Measurements from ENCODE around the gene KRT28. TPM values are rescaled to one million over a fixed set of nuclear protein-coding genes. Genes with fewer than 3 reads are reported as not detected.

The KRT28 gene
- total and polyA plus RNA-seq, 2 of the 8 experiments (the other 6 are each of a cell fraction or from before 2014, with no cell fraction given) = not detected

- Histone ChIP-seq H3K9me3 (ENCODE audit: insufficient read depth in 2 of 2, low read depth in 1 of 2, low read length in 1 of 2) (peaks cover 17 to 31% of the 10 kb centered on the region in 2 experiments), H2BK12ac (ENCODE audit: low read depth, low read length) (no peak overlapping the region), H3K18ac (ENCODE audit: extremely low read depth, low read length) (no peak overlapping the region), H4K8ac (ENCODE audit: extremely low read depth, insufficient read depth, low read length) (no peak overlapping the region), H4K5ac (ENCODE audit: insufficient read length, low read depth, low read length) (no peak overlapping the region), H3K27me3 (replicated peaks in 1 of 4; ENCODE audit: control insufficient read depth in 3 of 4, extremely low read depth in 1 of 4, insufficient read depth in 3 of 4, low read length in 3 of 4) (no peaks in the 10 kb centered on the region), H3K27ac (ENCODE audit: low read depth, low read length) (no peak overlapping the region), H4K91ac (replicated peaks; ENCODE audit: insufficient read length, low read length) (no peak overlapping the region), H3K56ac (replicated peaks; ENCODE audit: insufficient read length, low read depth, low read length) (no peak overlapping the region), H3K23me2 (ENCODE audit: low read depth, low read length) (no peaks in the 10 kb centered on the region), H3K4ac (replicated peaks; ENCODE audit: insufficient read length, low read depth, low read length) (no peak overlapping the region), H3K79me2 (ENCODE audit: control insufficient read depth in 1 of 2, insufficient read depth in 2 of 2, low read length in 2 of 2) (no peaks in the 10 kb centered on the region), H3K9ac (replicated peaks in 1 of 4; ENCODE audit: extremely low read depth in 1 of 4, low read depth in 3 of 4, low read length in 3 of 4) (no peak overlapping the region), H2BK120ac (replicated peaks; ENCODE audit: low read depth, low read length) (no peak overlapping the region), H3K4me1 (replicated peaks in 1 of 4; ENCODE audit: control insufficient read depth in 3 of 4, insufficient read depth in 4 of 4, low read length in 3 of 4) (no peaks in the 10 kb centered on the region), H3K23ac (ENCODE audit: insufficient read length) (no peak overlapping the region), H3K79me1 (ENCODE audit: low read depth, low read length) (no peaks in the 10 kb centered on the region), H2BK20ac (ENCODE audit: low read length) (no peak overlapping the region), H2BK15ac (ENCODE audit: low read length) (no peak overlapping the region), H3K4me3 (ENCODE audit: extremely low read depth in 1 of 4, insufficient read depth in 2 of 4, low read depth in 3 of 4, low read length in 4 of 4) (no peak overlapping the region), H2AK5ac (ENCODE audit: low read depth, low read length) (no peak overlapping the region), H3K14ac (ENCODE audit: insufficient read length) (no peak overlapping the region), H3K36me3 (ENCODE audit: control insufficient read depth in 2 of 4, insufficient read depth in 4 of 4, low read length in 3 of 4) (no peaks in the 10 kb centered on the region), H4K20me1 (replicated peaks in 1 of 2; ENCODE audit: control insufficient read depth in 1 of 2, insufficient read depth in 2 of 2, low read length in 2 of 2) (no peaks in the 10 kb centered on the region), H2AFZ (ENCODE audit: low read length) (no peak overlapping the region), H3K4me2 (ENCODE audit: insufficient read depth in 1 of 2, low read depth in 2 of 2, low read length in 2 of 2) (no peak overlapping the region), H2BK5ac (ENCODE audit: low read depth, low read length) (no peak overlapping the region)
- FAIRE-seq = no peak
- no peak for DNase-seq (ENCODE audit: low read depth in 1 of 2, low spot score in 2 of 2)
- TF ChIP-seq GTF2F1 (IDR thresholded peaks at IDR 0.05; ENCODE audit: borderline replicate concordance, low read depth, low read length) (no peak), POU5F1 (IDR thresholded peaks at IDR 0.05; ENCODE audit: low read depth, low read length) (no peak), BACH1 (IDR thresholded peaks at IDR 0.05; ENCODE audit: low read length) (no peak), POLR2A (IDR thresholded peaks at IDR 0.05; ENCODE audit: control extremely low read depth in 1 of 2, low read depth in 2 of 2, low read length in 2 of 2) (no peak), TBP (IDR thresholded peaks at IDR 0.05; ENCODE audit: low read depth, low read length) (no peak), YY1 (IDR thresholded peaks at IDR 0.05; ENCODE audit: low read depth, low read length) (no peak), JUN (IDR thresholded peaks at IDR 0.05; ENCODE audit: low read depth, low read length) (no peak), SP1 (IDR thresholded peaks at IDR 0.05; ENCODE audit: low read depth, low read length) (no peak), SIN3A (conservative IDR thresholded peaks at IDR 0.05 in 1 of 2, IDR thresholded peaks at IDR 0.05 in 1 of 2; ENCODE audit: low read depth in 1 of 2, low read length in 2 of 2) (no peak), BRCA1 (IDR thresholded peaks at IDR 0.05; ENCODE audit: low read depth, low read length) (no peak), SUZ12 (IDR thresholded peaks at IDR 0.05; ENCODE audit: low read length) (no peak), RFX5 (IDR thresholded peaks at IDR 0.05; ENCODE audit: borderline replicate concordance, low read depth, low read length) (no peak), ZNF274 (IDR thresholded peaks at IDR 0.05; ENCODE audit: borderline replicate concordance, extremely low read depth, low read length) (no peak), EZH2 (IDR thresholded peaks at IDR 0.05; ENCODE audit: low read depth, low read length, severe bottlenecking) (no peak)
- ChIA-PET CTCF (ENCODE audit: partially characterized antibody) (no interaction called here), POLR2A (ENCODE audit: partially characterized antibody) (interaction anchor here (0.6 kb wide), 1 partner anchor 15 kb away, joined by 3 read pairs; no protein-coding TSS in a partner anchor)
- 82% methylated on average over 1 of the region's 1 CpG; no CpG with 5 or more reads in 1 of the 2 experiments for WGBS, 2 experiments (ENCODE audit: extremely low coverage in 1 of 2, insufficient coverage in 1 of 2, insufficient read length in 1 of 2, insufficient replicate concordance in 2 of 2, low coverage in 1 of 2, low lambda C conversion rate in 2 of 2, missing lambda C conversion rate in 1 of 2)
Observed at GRCh38 chr17:40760105-40761016, 39.4 kb downstream of the KRT28 start.
